Measurements from ENCODE around the gene AK4. TPM values are rescaled to one million over a fixed set of nuclear protein-coding genes. Genes with fewer than 3 reads are reported as not detected.

Gene AK4
- total RNA-seq, 2 donors from 2014 or later, result 28.9 to 64.0 TPM

Other genes starting within 250 kb of the AK4 start
- 100 to 1,000 TPM in 1 of 2 donors, 10 to 100 TPM in 1; 84.3 to 117 TPM for gene JAK1, start 181.7 kb upstream of the AK4 start, total RNA-seq
- gene DNAJC6, start 161.3 kb downstream of the AK4 start, total RNA-seq, result 1 to 10 TPM; 2.7 to 3.1 TPM